Measurements from ENCODE around the gene ETHE1. TPM values are rescaled to one million over a fixed set of nuclear protein-coding genes. Genes with fewer than 3 reads are reported as not detected.

The ETHE1 gene
- total RNA-seq, 5 donors from 2014 or later (not counting 1 experiment from before 2014, with no cell fraction given) = 19.1 to 39.4 (median 34.7) TPM

GRCh38 chr19:43572171-43572588 is 45.2 kb upstream of the ETHE1 start:
- Histone ChIP-seq H3K36me3 (ENCODE audit: control insufficient read depth in 2 of 2, extremely low read depth in 1 of 2, insufficient read depth in 1 of 2, low read length in 1 of 2) (peaks cover 0 to 9% of the 10 kb centered on the region in 2 donors), H3K27ac (ENCODE audit: low read length) (no peak overlapping the region), H3K4me3 (ENCODE audit: control insufficient read depth in 1 of 2, extremely low read depth in 1 of 2, low read length in 1 of 2) (no peak overlapping the region), H3K4me1 (ENCODE audit: control insufficient read depth in 1 of 2, extremely low read depth in 1 of 2, insufficient read depth in 2 of 2, low read length in 2 of 2) (peaks cover 10 to 37% of the 10 kb centered on the region in 2 experiments), H3K27me3 (replicated peaks in 1 of 2; ENCODE audit: control insufficient read depth in 2 of 2, extremely low read depth in 1 of 2, insufficient read depth in 2 of 2, low read length in 1 of 2) (peaks cover 0 to 11% of the 10 kb centered on the region in 2 experiments), H3K9me3 (no peaks in the 10 kb centered on the region)
- Mint-ChIP-seq H3K4me1 (peaks cover 44 to 57% (median 48%) of the 10 kb centered on the region in 3 donors), H3K4me3 (no peak overlapping the region), H3K36me3 (peaks cover 10% of the 10 kb centered on the region), H3K9me3 (no peaks in the 10 kb centered on the region), H3K27me3 (no peaks in the 10 kb centered on the region), H3K27ac (peak overlapping the region; percentile 29 to 63)
- no peak for ATAC-seq (replicated peaks in 1 of 4)
- ChIA-PET POLR2A (interaction anchor here in 1 of 2 donors (0.7 kb wide), 1 partner anchor 10 kb away, joined by 3 read pairs; no protein-coding TSS in a partner anchor), CTCF (interaction anchor here in 1 of 2 donors (2.1 kb wide), 1 partner anchor 22 kb away, joined by 6 read pairs; no protein-coding TSS in a partner anchor)
- no peak for DNase-seq
- 100% methylated on average over 1 of the region's 3 CpGs for WGBS (ENCODE audit: insufficient coverage)

GRCh38 chr19:43570174-43570791 is 43.3 kb upstream of the ETHE1 start:
- POLR2A ChIA-PET = no interaction called here
- CTCF ChIA-PET = interaction anchor here in 1 of 2 donors (1.0 kb wide), 1 partner anchor 15 kb away, joined by 5 read pairs; no protein-coding TSS in a partner anchor
- ATAC-seq (replicated peaks in 1 of 4) (peak in 1 of 4 experiments; percentile 18), DNase-seq (no peak)
- Mint-ChIP-seq H3K9me3 (no peaks in the 10 kb centered on the region), H3K4me3 (no peak overlapping the region), H3K36me3 (peaks cover 13% of the 10 kb centered on the region), H3K27me3 (no peaks in the 10 kb centered on the region), H3K4me1 (peaks cover 43 to 46% (median 44%) of the 10 kb centered on the region in 3 donors), H3K27ac (peak overlapping the region; percentile 81 to 82)
- Histone ChIP-seq H3K4me1 (ENCODE audit: control insufficient read depth in 1 of 2, extremely low read depth in 1 of 2, insufficient read depth in 2 of 2, low read length in 2 of 2) (peaks cover 7 to 28% of the 10 kb centered on the region in 2 experiments), H3K36me3 (ENCODE audit: control insufficient read depth in 2 of 2, extremely low read depth in 1 of 2, insufficient read depth in 1 of 2, low read length in 1 of 2) (peaks cover 0 to 9% of the 10 kb centered on the region in 2 donors), H3K27me3 (replicated peaks in 1 of 2; ENCODE audit: control insufficient read depth in 2 of 2, extremely low read depth in 1 of 2, insufficient read depth in 2 of 2, low read length in 1 of 2) (no peaks in the 10 kb centered on the region), H3K27ac (ENCODE audit: low read length) (no peak overlapping the region), H3K4me3 (ENCODE audit: control insufficient read depth in 1 of 2, extremely low read depth in 1 of 2, low read length in 1 of 2) (no peak overlapping the region), H3K9me3 (no peaks in the 10 kb centered on the region)
- 71% methylated on average over 4 of the region's 5 CpGs for WGBS (ENCODE audit: insufficient coverage)

GRCh38 chr19:43569657-43570056 is 42.7 kb upstream of the ETHE1 start:
- DNase-seq (no peak), ATAC-seq (replicated peaks in 1 of 4) (no peak)
- no peak overlapping the region for H3K27ac ChIP-seq (ENCODE audit: low read length)
- 88% methylated on average over 3 of the region's 5 CpGs for WGBS (ENCODE audit: insufficient coverage)
- POLR2A ChIA-PET = interaction anchor here in 1 of 2 donors (0.6 kb wide), 1 partner anchor 16 kb away, joined by 3 read pairs; no protein-coding TSS in a partner anchor
- Mint-ChIP-seq H3K27ac (peak overlapping the region; percentile 81 to 82), H3K36me3 (peaks cover 13% of the 10 kb centered on the region), H3K9me3 (no peaks in the 10 kb centered on the region), H3K4me1 (peaks cover 43 to 46% (median 44%) of the 10 kb centered on the region in 3 donors), H3K27me3 (no peaks in the 10 kb centered on the region), H3K4me3 (no peak overlapping the region)
- H3K27me3 ChIP-seq (replicated peaks in 1 of 2; ENCODE audit: control insufficient read depth in 2 of 2, extremely low read depth in 1 of 2, insufficient read depth in 2 of 2, low read length in 1 of 2) = no peaks in the 10 kb centered on the region
- H3K9me3 ChIP-seq = no peaks in the 10 kb centered on the region
- peaks cover 0 to 9% of the 10 kb centered on the region in 2 donors for H3K36me3 ChIP-seq (ENCODE audit: control insufficient read depth in 2 of 2, extremely low read depth in 1 of 2, insufficient read depth in 1 of 2, low read length in 1 of 2)
- peaks cover 2 to 27% of the 10 kb centered on the region in 2 experiments for H3K4me1 ChIP-seq (ENCODE audit: control insufficient read depth in 1 of 2, extremely low read depth in 1 of 2, insufficient read depth in 2 of 2, low read length in 2 of 2)
- H3K4me3 ChIP-seq (ENCODE audit: control insufficient read depth in 1 of 2, extremely low read depth in 1 of 2, low read length in 1 of 2) = no peak overlapping the region
- CTCF ChIA-PET = no interaction called here

GRCh38 chr19:43564800-43565199 is 37.8 kb upstream of the ETHE1 start:
- no peak overlapping the region for H3K27ac ChIP-seq (ENCODE audit: low read length)

GRCh38 chr19:43563816-43564457 is 36.9 kb upstream of the ETHE1 start:
- Mint-ChIP-seq H3K27me3 (no peaks in the 10 kb centered on the region), H3K4me3 (peak overlapping the region in 1 of 3 donors; percentile 84), H3K27ac (peak overlapping the region; percentile 96 to 98), H3K9me3 (no peaks in the 10 kb centered on the region), H3K4me1 (peaks cover 57 to 64% (median 58%) of the 10 kb centered on the region in 3 donors), H3K36me3 (peaks cover 28% of the 10 kb centered on the region)
- H3K4me1 ChIP-seq (ENCODE audit: control insufficient read depth in 1 of 2, extremely low read depth in 1 of 2, insufficient read depth in 2 of 2, low read length in 2 of 2) = peaks cover 20 to 54% of the 10 kb centered on the region in 2 experiments
- POLR2A ChIA-PET = interaction anchor here in 1 of 2 donors (0.7 kb wide), 1 partner anchor 10 kb away, joined by 3 read pairs; no protein-coding TSS in a partner anchor
- H3K27ac ChIP-seq (ENCODE audit: low read length) = peak overlapping the region; percentile 93
- DNase-seq (no peak), ATAC-seq (replicated peaks in 1 of 4) (no peak)
- 89% methylated on average over 9 of the region's 10 CpGs for WGBS (ENCODE audit: insufficient coverage)
- H3K36me3 ChIP-seq (ENCODE audit: control insufficient read depth in 2 of 2, extremely low read depth in 1 of 2, insufficient read depth in 1 of 2, low read length in 1 of 2) = peaks cover 0 to 11% of the 10 kb centered on the region in 2 donors
- H3K27me3 ChIP-seq (replicated peaks in 1 of 2; ENCODE audit: control insufficient read depth in 2 of 2, extremely low read depth in 1 of 2, insufficient read depth in 2 of 2, low read length in 1 of 2) = no peaks in the 10 kb centered on the region
- no peaks in the 10 kb centered on the region for H3K9me3 ChIP-seq
- CTCF ChIA-PET = interaction anchor here in 1 of 2 donors (0.9 kb wide), 1 partner anchor 10 kb away, joined by 3 read pairs; no protein-coding TSS in a partner anchor
- H3K4me3 ChIP-seq (ENCODE audit: control insufficient read depth in 1 of 2, extremely low read depth in 1 of 2, low read length in 1 of 2) = no peak overlapping the region

More at GRCh38 chr19:43564800-43565199, 37.8 kb upstream of the ETHE1 start:
- POLR2A ChIA-PET = interaction anchor here in 1 of 2 donors (0.7 kb wide), 1 partner anchor 9 kb away, joined by 3 read pairs; no protein-coding TSS in a partner anchor
- Histone ChIP-seq H3K4me3 (ENCODE audit: control insufficient read depth in 1 of 2, extremely low read depth in 1 of 2, low read length in 1 of 2) (no peak overlapping the region), H3K4me1 (ENCODE audit: control insufficient read depth in 1 of 2, extremely low read depth in 1 of 2, insufficient read depth in 2 of 2, low read length in 2 of 2) (peaks cover 20 to 54% of the 10 kb centered on the region in 2 experiments), H3K27me3 (replicated peaks in 1 of 2; ENCODE audit: control insufficient read depth in 2 of 2, extremely low read depth in 1 of 2, insufficient read depth in 2 of 2, low read length in 1 of 2) (no peaks in the 10 kb centered on the region), H3K36me3 (ENCODE audit: control insufficient read depth in 2 of 2, extremely low read depth in 1 of 2, insufficient read depth in 1 of 2, low read length in 1 of 2) (peaks cover 0 to 7% of the 10 kb centered on the region in 2 donors), H3K9me3 (no peaks in the 10 kb centered on the region)
- peaks cover 58 to 67% (median 58%) of the 10 kb centered on the region in 3 donors for H3K4me1 Mint-ChIP-seq
- peak overlapping the region in 1 of 3 donors; percentile 84 for H3K4me3 Mint-ChIP-seq
- DNase-seq = no peak
- H3K27ac Mint-ChIP-seq = peak overlapping the region; percentile 78 to 96
- no peaks in the 10 kb centered on the region for H3K27me3 Mint-ChIP-seq
- 68% methylated on average over 9 of the region's 9 CpGs for WGBS (ENCODE audit: insufficient coverage)
- CTCF ChIA-PET = interaction anchor here (0.6 to 0.9 kb wide), 4 partner anchors 9 to 94 kb away, joined by 3 read pairs; no protein-coding TSS in a partner anchor
- no peaks in the 10 kb centered on the region for H3K9me3 Mint-ChIP-seq
- H3K36me3 Mint-ChIP-seq = peaks cover 25% of the 10 kb centered on the region
- no peak for ATAC-seq (replicated peaks in 1 of 4)

- Mint-ChIP-seq H3K4me3 (peak overlapping the region; percentile 58 to 84 (median 62)), H3K36me3 (peaks cover 30% of the 10 kb centered on the region), H3K27me3 (no peaks in the 10 kb centered on the region), H3K4me1 (peaks cover 58 to 64% (median 58%) of the 10 kb centered on the region in 3 donors), H3K27ac (peak overlapping the region; percentile 96 to 98), H3K9me3 (no peaks in the 10 kb centered on the region)
- 10% methylated on average over 4 of the region's 14 CpGs for WGBS (ENCODE audit: insufficient coverage)
- peak overlapping the region; percentile 22 to 29 for H3K4me3 ChIP-seq (ENCODE audit: control insufficient read depth in 1 of 2, extremely low read depth in 1 of 2, low read length in 1 of 2)
- peak; percentile 86 to 91 (median 88) for ATAC-seq (replicated peaks in 1 of 4)
- peak; percentile 61 to 90 (median 78) for DNase-seq
- CTCF ChIA-PET = interaction anchor here in 1 of 2 donors (0.6 kb wide), 1 partner anchor 32 kb away, joined by 3 read pairs; no protein-coding TSS in a partner anchor
- peaks cover 0 to 16% of the 10 kb centered on the region in 2 donors for H3K36me3 ChIP-seq (ENCODE audit: control insufficient read depth in 2 of 2, extremely low read depth in 1 of 2, insufficient read depth in 1 of 2, low read length in 1 of 2)
- POLR2A ChIA-PET = interaction anchor here in 1 of 2 donors (0.6 kb wide), 1 partner anchor 258 kb away, joined by 3 read pairs; no protein-coding TSS in a partner anchor
- peaks cover 20 to 54% of the 10 kb centered on the region in 2 experiments for H3K4me1 ChIP-seq (ENCODE audit: control insufficient read depth in 1 of 2, extremely low read depth in 1 of 2, insufficient read depth in 2 of 2, low read length in 2 of 2)
- H3K9me3 ChIP-seq = no peaks in the 10 kb centered on the region
- H3K27me3 ChIP-seq (replicated peaks in 1 of 2; ENCODE audit: control insufficient read depth in 2 of 2, extremely low read depth in 1 of 2, insufficient read depth in 2 of 2, low read length in 1 of 2) = no peaks in the 10 kb centered on the region
- peak overlapping the region; percentile 93 for H3K27ac ChIP-seq (ENCODE audit: low read length)
Observed at GRCh38 chr19:43562698-43563241, 35.8 kb upstream of the ETHE1 start.

Measured in T-cell (primary cell).